ENCODE results near the gene DDIT4.
"Not testable (repeated sequence)": the region's sequence is repeated elsewhere in the genome, so short reads cannot be mapped to it uniquely, and the experiment has no call there.

The DDIT4 gene

GRCh38 chr10:72307711-72308110 is 34.0 kb downstream of the DDIT4 start:
- DNase-seq (ENCODE audit: low read depth); H3K9me3 ChIP-seq (ENCODE audit: control insufficient read depth, low read length); H3K27me3 ChIP-seq (replicated peaks; ENCODE audit: control insufficient read depth, insufficient read depth, low read length); H3K9ac ChIP-seq (ENCODE audit: low read length); H3K4me3 ChIP-seq (ENCODE audit: low read length); H3K36me3 ChIP-seq (ENCODE audit: control insufficient read depth, insufficient read depth, low read length, severe bottlenecking): not testable (repeated sequence)
- H3K4me1 ChIP-seq (ENCODE audit: control insufficient read depth, insufficient read depth, low read length), result peaks cover 14% of the 10 kb centered on the region

- Histone ChIP-seq H3K4me3 (ENCODE audit: low read length) (no peak overlapping the region), H3K36me3 (ENCODE audit: control insufficient read depth, insufficient read depth, low read length, severe bottlenecking) (no peaks in the 10 kb centered on the region), H3K4me1 (ENCODE audit: control insufficient read depth, insufficient read depth, low read length) (peaks cover 14% of the 10 kb centered on the region), H3K9me3 (ENCODE audit: control insufficient read depth, low read length) (no peaks in the 10 kb centered on the region), H3K9ac (ENCODE audit: low read length) (peak overlapping the region; percentile 3), H3K27me3 (replicated peaks; ENCODE audit: control insufficient read depth, insufficient read depth, low read length) (no peaks in the 10 kb centered on the region)
- DNase-seq (ENCODE audit: low read depth), result peak; percentile 64
These were observed 34.7 kb downstream of the DDIT4 start for GRCh38 chr10:72308320-72308987.

GRCh38 chr10:72309290-72310240 is 35.8 kb downstream of the DDIT4 start:
- no peaks in the 10 kb centered on the region for H3K9me3 ChIP-seq (ENCODE audit: control insufficient read depth, low read length)
- peaks cover 18% of the 10 kb centered on the region for H3K4me1 ChIP-seq (ENCODE audit: control insufficient read depth, insufficient read depth, low read length)
- no peak for DNase-seq (ENCODE audit: low read depth)
- no peaks in the 10 kb centered on the region for H3K27me3 ChIP-seq (replicated peaks; ENCODE audit: control insufficient read depth, insufficient read depth, low read length)
- H3K4me3 ChIP-seq (ENCODE audit: low read length), result no peak overlapping the region
- no peak overlapping the region for H3K9ac ChIP-seq (ENCODE audit: low read length)
- H3K36me3 ChIP-seq (ENCODE audit: control insufficient read depth, insufficient read depth, low read length, severe bottlenecking), result no peaks in the 10 kb centered on the region

GRCh38 chr10:72310241-72310633 is 36.5 kb downstream of the DDIT4 start:
- H3K9me3 ChIP-seq (ENCODE audit: control insufficient read depth, low read length), result no peaks in the 10 kb centered on the region
- no peaks in the 10 kb centered on the region for H3K36me3 ChIP-seq (ENCODE audit: control insufficient read depth, insufficient read depth, low read length, severe bottlenecking)
- H3K4me1 ChIP-seq (ENCODE audit: control insufficient read depth, insufficient read depth, low read length), result peaks cover 24% of the 10 kb centered on the region
- no peaks in the 10 kb centered on the region for H3K27me3 ChIP-seq (replicated peaks; ENCODE audit: control insufficient read depth, insufficient read depth, low read length)
- no peak for DNase-seq (ENCODE audit: low read depth)
- H3K9ac ChIP-seq (ENCODE audit: low read length), result no peak overlapping the region
- H3K4me3 ChIP-seq (ENCODE audit: low read length), result no peak overlapping the region

GRCh38 chr10:72310636-72311035 is 36.9 kb downstream of the DDIT4 start:
- Histone ChIP-seq H3K4me1 (ENCODE audit: control insufficient read depth, insufficient read depth, low read length) (peaks cover 28% of the 10 kb centered on the region), H3K36me3 (ENCODE audit: control insufficient read depth, insufficient read depth, low read length, severe bottlenecking) (no peaks in the 10 kb centered on the region), H3K9me3 (ENCODE audit: control insufficient read depth, low read length) (no peaks in the 10 kb centered on the region), H3K9ac (ENCODE audit: low read length) (no peak overlapping the region), H3K27me3 (replicated peaks; ENCODE audit: control insufficient read depth, insufficient read depth, low read length) (no peaks in the 10 kb centered on the region), H3K4me3 (ENCODE audit: low read length) (no peak overlapping the region)
- DNase-seq (ENCODE audit: low read depth), result no peak

GRCh38 chr10:72311667-72312066 is 37.9 kb downstream of the DDIT4 start:
- no peak for DNase-seq (ENCODE audit: low read depth)
- Histone ChIP-seq H3K4me3 (ENCODE audit: low read length) (no peak overlapping the region), H3K9me3 (ENCODE audit: control insufficient read depth, low read length) (no peaks in the 10 kb centered on the region), H3K27me3 (replicated peaks; ENCODE audit: control insufficient read depth, insufficient read depth, low read length) (no peaks in the 10 kb centered on the region), H3K9ac (ENCODE audit: low read length) (no peak overlapping the region), H3K4me1 (ENCODE audit: control insufficient read depth, insufficient read depth, low read length) (peaks cover 38% of the 10 kb centered on the region), H3K36me3 (ENCODE audit: control insufficient read depth, insufficient read depth, low read length, severe bottlenecking) (no peaks in the 10 kb centered on the region)

GRCh38 chr10:72312865-72313391 is 39.2 kb downstream of the DDIT4 start:
- no peak for DNase-seq (ENCODE audit: low read depth)
- H3K4me3 ChIP-seq (ENCODE audit: low read length), result no peak overlapping the region
- no peak overlapping the region for H3K9ac ChIP-seq (ENCODE audit: low read length)
- H3K36me3 ChIP-seq (ENCODE audit: control insufficient read depth, insufficient read depth, low read length, severe bottlenecking), result no peaks in the 10 kb centered on the region
- H3K9me3 ChIP-seq (ENCODE audit: control insufficient read depth, low read length), result no peaks in the 10 kb centered on the region
- H3K27me3 ChIP-seq (replicated peaks; ENCODE audit: control insufficient read depth, insufficient read depth, low read length), result no peaks in the 10 kb centered on the region
- H3K4me1 ChIP-seq (ENCODE audit: control insufficient read depth, insufficient read depth, low read length), result peaks cover 44% of the 10 kb centered on the region

- no peaks in the 10 kb centered on the region for H3K9me3 ChIP-seq (ENCODE audit: control insufficient read depth, low read length)
- peaks cover 38% of the 10 kb centered on the region for H3K4me1 ChIP-seq (ENCODE audit: control insufficient read depth, insufficient read depth, low read length)
- H3K4me3 ChIP-seq (ENCODE audit: low read length), result no peak overlapping the region
- no peak overlapping the region for H3K9ac ChIP-seq (ENCODE audit: low read length)
- H3K27me3 ChIP-seq (replicated peaks; ENCODE audit: control insufficient read depth, insufficient read depth, low read length), result no peaks in the 10 kb centered on the region
- no peak for DNase-seq (ENCODE audit: low read depth)
- H3K36me3 ChIP-seq (ENCODE audit: control insufficient read depth, insufficient read depth, low read length, severe bottlenecking), result no peaks in the 10 kb centered on the region
These were observed 40.5 kb downstream of the DDIT4 start for GRCh38 chr10:72314263-72314662.

GRCh38 chr10:72315054-72315453 is 41.3 kb downstream of the DDIT4 start:
- Histone ChIP-seq H3K36me3 (ENCODE audit: control insufficient read depth, insufficient read depth, low read length, severe bottlenecking) (no peaks in the 10 kb centered on the region), H3K27me3 (replicated peaks; ENCODE audit: control insufficient read depth, insufficient read depth, low read length) (no peaks in the 10 kb centered on the region), H3K4me3 (ENCODE audit: low read length) (no peak overlapping the region), H3K9ac (ENCODE audit: low read length) (peak overlapping the region; percentile 39), H3K4me1 (ENCODE audit: control insufficient read depth, insufficient read depth, low read length) (peaks cover 41% of the 10 kb centered on the region), H3K9me3 (ENCODE audit: control insufficient read depth, low read length) (no peaks in the 10 kb centered on the region)
- no peak for DNase-seq (ENCODE audit: low read depth)

- Histone ChIP-seq H3K36me3 (ENCODE audit: control insufficient read depth, insufficient read depth, low read length, severe bottlenecking) (no peaks in the 10 kb centered on the region), H3K27me3 (replicated peaks; ENCODE audit: control insufficient read depth, insufficient read depth, low read length) (no peaks in the 10 kb centered on the region), H3K9ac (ENCODE audit: low read length) (peak overlapping the region; percentile 44), H3K4me3 (ENCODE audit: low read length) (no peak overlapping the region), H3K4me1 (ENCODE audit: control insufficient read depth, insufficient read depth, low read length) (peaks cover 47% of the 10 kb centered on the region), H3K9me3 (ENCODE audit: control insufficient read depth, low read length) (no peaks in the 10 kb centered on the region)
- DNase-seq (ENCODE audit: low read depth), result peak; percentile 70
These were observed 42.1 kb downstream of the DDIT4 start for GRCh38 chr10:72315611-72316385.

GRCh38 chr10:72316386-72316700 is 42.6 kb downstream of the DDIT4 start:
- H3K4me1 ChIP-seq (ENCODE audit: control insufficient read depth, insufficient read depth, low read length), result peaks cover 52% of the 10 kb centered on the region
- H3K4me3 ChIP-seq (ENCODE audit: low read length), result no peak overlapping the region
- H3K9me3 ChIP-seq (ENCODE audit: control insufficient read depth, low read length), result no peaks in the 10 kb centered on the region
- no peak for DNase-seq (ENCODE audit: low read depth)
- H3K9ac ChIP-seq (ENCODE audit: low read length), result peak overlapping the region; percentile 44
- no peaks in the 10 kb centered on the region for H3K36me3 ChIP-seq (ENCODE audit: control insufficient read depth, insufficient read depth, low read length, severe bottlenecking)
- no peaks in the 10 kb centered on the region for H3K27me3 ChIP-seq (replicated peaks; ENCODE audit: control insufficient read depth, insufficient read depth, low read length)
